K562 (cell line): Measurements from ENCODE around the gene ATXN2L. TPM values are rescaled to one million over a fixed set of nuclear protein-coding genes. Genes with fewer than 3 reads are reported as not detected.

ENCODE experiments used
- ATAC-seq: fragments of 200-7000 bp; cut with Tn5 transposase; 3 replicates; pipeline ENCODE4 v1.9.1; 2020; ENCODE audit warnings: moderate library complexity
- BruUV-seq: library from RNA; stranded (reverse); fragments of 400-500 nt; replicated peaks from 2 replicates; lab custom pipeline; 2021; lab: Mats Ljungman, UMichigan
- CTCF ChIA-PET: fragments of 300-600 bp; formaldehyde crosslinking; extraction: SDS; loops from one replicate; lab custom pipeline; 2021; ENCODE audit warnings: low intra/inter-chr PET ratio; lab: Yijun Ruan, JAX
- POLR2A ChIA-PET: fragments of 300-600, 350-650 bp; sonication (Branson Sonifier 250); formaldehyde crosslinking; extraction: SDS; loops from one replicate; lab custom pipeline; 2021; ENCODE audit warnings: antibody characterized with exemption, inconsistent platforms; lab: Yijun Ruan, JAX
- DNase-seq, 4 experiments: peaks; one replicate each; pipeline versions ENCODE4 v3.0.0 to v3.0.0-alpha.2; 2011 to 2018; ENCODE audit warnings: low spot score in 3 of 4, mixed read lengths in 3 of 4; ENCODE audit errors: extremely low read depth in 1 of 4
- FAIRE-seq: peaks from 2 replicates; lab custom pipeline; 2011; peaks lifted over from hg19 to GRCh38; lab: Jason Lieb, UNC
- H2AFZ ChIP-seq: 2 replicates; pipeline ENCODE4 v1.6.0; 2011; ENCODE audit warnings: low read depth, low read length, control low read depth, inconsistent platforms
- H3K27ac ChIP-seq: fragments of 200-600 bp; 3 replicates; pipeline ENCODE4 v1.8.0; 2011; ENCODE audit warnings: low read depth, mild to moderate bottlenecking, control low read depth, inconsistent platforms, low read length, moderate library complexity, mixed read lengths; ENCODE audit errors: extremely low read depth
- H3K27me3 ChIP-seq, 2 experiments: fragments of 300-600 bp in 1 of 2; 2 replicates in 1 of 2; 3 replicates in 1 of 2; pipeline versions ENCODE4 v1.6.0 to v1.8.0; 2011; ENCODE audit warnings: inconsistent platforms in 2 of 2, low read length in 2 of 2, mild to moderate bottlenecking in 1 of 2, mixed read lengths in 1 of 2, moderate library complexity in 1 of 2; ENCODE audit not compliant: control insufficient read depth in 2 of 2, insufficient read depth in 2 of 2
- H3K36me3 ChIP-seq: fragments of 300-600 bp; 3 replicates; pipeline ENCODE4 v1.8.0; 2011; ENCODE audit warnings: mild to moderate bottlenecking, low read length, inconsistent platforms; ENCODE audit not compliant: control insufficient read depth, insufficient read depth
- H3K4me1 ChIP-seq, 2 experiments: fragments of 200-600 bp in 1 of 2; replicated peaks in 1 of 2; 2 replicates in 1 of 2; 3 replicates in 1 of 2; pipeline versions ENCODE4 v1.5.1 to v1.8.0; 2011; ENCODE audit warnings: inconsistent platforms in 2 of 2, low read length in 2 of 2, mild to moderate bottlenecking in 1 of 2, mixed read lengths in 1 of 2, moderate library complexity in 1 of 2; ENCODE audit not compliant: control insufficient read depth in 2 of 2, insufficient read depth in 2 of 2
- H3K4me2 ChIP-seq: 2 replicates; pipeline ENCODE4 v1.6.1; 2011; ENCODE audit warnings: low read length, control low read depth, inconsistent platforms, mixed read lengths; ENCODE audit not compliant: insufficient read depth
- H3K4me3 ChIP-seq: fragments of 200-600 bp; sonication (generic), shearing (Covaris generic); 2 replicates; pipeline ENCODE4 v1.5.1; 2016; ENCODE audit warnings: control low read depth, inconsistent platforms
- H3K79me2 ChIP-seq: fragments of 200-600 bp; 3 replicates; pipeline ENCODE4 v1.8.0; 2011; ENCODE audit warnings: low read length, inconsistent platforms; ENCODE audit not compliant: control insufficient read depth, insufficient read depth
- H3K9ac ChIP-seq, 2 experiments: 2 replicates each; pipeline versions ENCODE4 v1.6.0 to v1.6.1; 2011; ENCODE audit warnings: low read depth in 2 of 2, low read length in 2 of 2, control low read depth in 1 of 2, inconsistent platforms in 1 of 2, mild to moderate bottlenecking in 1 of 2, mixed read lengths in 1 of 2; ENCODE audit not compliant: insufficient read depth in 1 of 2
- H3K9me1 ChIP-seq: one replicate; pipeline ENCODE4 v1.6.0; 2011; ENCODE audit warnings: inconsistent platforms, mild to moderate bottlenecking, low read length, moderate library complexity; ENCODE audit not compliant: control insufficient read depth, insufficient read depth
- H3K9me3 ChIP-seq: replicated peaks from 2 replicates; pipeline ENCODE4 v1.5.1; 2011; ENCODE audit warnings: low read depth, low read length, inconsistent platforms; ENCODE audit not compliant: control insufficient read depth, insufficient read depth
- H4K20me1 ChIP-seq: replicated peaks from 2 replicates; pipeline ENCODE4 v1.6.1; 2011; ENCODE audit warnings: low read length, inconsistent platforms, mixed read lengths; ENCODE audit not compliant: control insufficient read depth, insufficient read depth
- C11orf30 ChIP-seq: fragments of 450-650 bp; IDR thresholded peaks from 2 replicates; pipeline ENCODE4 v1.6.1; 2016; ENCODE audit warnings: low read depth, mild to moderate bottlenecking
- CCAR2 ChIP-seq: fragments of 200-400 bp; formaldehyde crosslinking; IDR thresholded peaks from 2 replicates; pipeline ENCODE4 v1.6.1; 2017; ENCODE audit warnings: mild to moderate bottlenecking, low read depth, low read length
- CREBBP ChIP-seq: IDR thresholded peaks from one replicate; pipeline ENCODE4 v1.6.1; 2012; ENCODE audit warnings: low read depth, mild to moderate bottlenecking, control low read depth, inconsistent platforms, low read length
- ELF4 ChIP-seq: fragments of 450-650 bp; formaldehyde crosslinking; IDR thresholded peaks from 2 replicates; pipeline ENCODE4 v1.4.0; 2022; ENCODE audit warnings: missing genetic modification characterization
- GABPB2 ChIP-seq: fragments of 250-450 bp; sonication (Bioruptor Pico); conservative IDR thresholded peaks from 2 replicates; pipeline ENCODE4 v1.5.1; 2021; ENCODE audit warnings: mild to moderate bottlenecking
- GATAD2B ChIP-seq: fragments of 450-650 bp; IDR thresholded peaks from 2 replicates; pipeline ENCODE4 v1.6.1; 2017; ENCODE audit warnings: mild to moderate bottlenecking, borderline replicate concordance
- ILF3 ChIP-seq: fragments of 450-650 bp; IDR thresholded peaks from 2 replicates; pipeline ENCODE4 v1.6.1; 2018; ENCODE audit warnings: antibody characterized with exemption, mild to moderate bottlenecking, moderate library complexity, borderline replicate concordance
- LARP7 ChIP-seq: fragments of 450-650 bp; IDR thresholded peaks from 2 replicates; pipeline ENCODE4 v1.6.1; 2016
- LEF1 ChIP-seq: fragments of 450-650 bp; IDR thresholded peaks from 2 replicates; pipeline ENCODE4 v1.6.1; 2016; ENCODE audit warnings: mild to moderate bottlenecking
- NCOR1 ChIP-seq: fragments of 450-650 bp; IDR thresholded peaks from 2 replicates; pipeline ENCODE4 v1.6.1; 2016; ENCODE audit warnings: mild to moderate bottlenecking, moderate library complexity
- NFE2 ChIP-seq: IDR thresholded peaks from 2 replicates; pipeline ENCODE4 v1.6.1; 2014; ENCODE audit warnings: antibody characterized with exemption, low read depth
- RBFOX2 ChIP-seq: fragments of 200-400 bp; formaldehyde crosslinking; IDR thresholded peaks from 2 replicates; pipeline ENCODE4 v1.6.1; 2017; ENCODE audit warnings: low read depth, mild to moderate bottlenecking, low read length, moderate library complexity
- SAFB ChIP-seq: fragments of 200-400 bp; formaldehyde crosslinking; IDR thresholded peaks from 2 replicates; pipeline ENCODE4 v1.6.1; 2017; ENCODE audit warnings: low read depth, low read length, borderline replicate concordance
- SMAD1 ChIP-seq: fragments of 150-350 bp; IDR thresholded peaks from 2 replicates; pipeline ENCODE4 v1.6.1; 2014; ENCODE audit warnings: low read length, low read depth; ENCODE audit not compliant: partially characterized antibody
- SMC3 ChIP-seq: conservative IDR thresholded peaks from 2 replicates; pipeline ENCODE4 v1.6.1; 2011; ENCODE audit warnings: low read depth, low read length, improper control_type of control experiment; ENCODE audit not compliant: insufficient read depth
- SPI1 ChIP-seq: IDR thresholded peaks from 2 replicates; pipeline ENCODE4 v1.6.1; 2011; ENCODE audit warnings: low read depth, low read length, control low read depth, borderline replicate concordance
- ZNF3 ChIP-seq: fragments of 250-450 bp; sonication (Bioruptor Pico); IDR thresholded peaks from 2 replicates; pipeline ENCODE4 v1.5.0; 2021; ENCODE audit warnings: mild to moderate bottlenecking, moderate library complexity
- WGBS: fragments of 100-300 bp; shearing (Covaris generic); methylation state at CpG from one replicate; pipeline ENCODE4 v1.1.6; 2016; ENCODE audit warnings: low coverage, mixed read lengths; ENCODE audit not compliant: insufficient coverage; ENCODE audit errors: missing lambda C conversion rate; 5-methylcytosine and 5-hydroxymethylcytosine counted together
- in situ Hi-C: fragments of 300-500 bp; cut with MboI; formaldehyde crosslinking; loops from 4 replicates; pipeline ENCODE4 v1.15.0; 2018; ENCODE audit warnings: inconsistent platforms, mixed read lengths
- intact Hi-C: fragments of 100-400 bp; cut with micrococcal nuclease; formaldehyde crosslinking; loops from 2 replicates; pipeline ENCODE4 v1.14.2; 2022
- polyA plus RNA-seq, 8 experiments: library from polyadenylated mRNA; depleted of rRNA in 4 of 8; stranded (reverse) in 5 of 8; unstranded in 3 of 8; fragments of >200 nt; fragmentation: Nextera tagmentation in 2 of 8; fragmentation: Illumina TruSeq in 1 of 8; extraction: Ambion mirVana in 2 of 8; extraction: Trizol in 1 of 8; gene quantifications; 2 replicates each; pipeline versions ENCODE4 v1.2.1 to v1.2.3, GENCODE V29; 2011 to 2014; ENCODE audit warnings: inconsistent platforms in 1 of 8, missing spikeins in 1 of 8
- total RNA-seq, 7 experiments: library from RNA; depleted of rRNA in 6 of 7; stranded (reverse); fragments of >200 nt in 6 of 7; fragmentation: Illumina TruSeq in 2 of 7; extraction: Trizol in 2 of 7; gene quantifications; 2 replicates each; pipeline versions ENCODE4 v1.2.1 to v1.2.3, GENCODE V29; 2011 to 2021; ENCODE audit warnings: low replicate concordance in 1 of 7

ATXN2L gene
- total and polyA plus RNA-seq, 9 of the 15 experiments (the other 6 are each of a cell fraction or from before 2014, with no cell fraction given), result 3.8 to 280 (median 37.2) TPM

GRCh38 chr16:28839899-28840298, 17.1 kb downstream of the ATXN2L start:
- POLR2A ChIA-PET, result interaction anchor here (0.7 to 5.9 kb wide), 6 partner anchors 8 to 105 kb away, joined by 3 to 72 read pairs (median 4); no protein-coding TSS in a partner anchor
- Histone ChIP-seq H4K20me1 (peaks cover 3% of the 10 kb centered on the region; the same call in 1 of the 2 replicates), H3K4me1 (peaks cover under 1 to 24% of the 10 kb centered on the region in 2 experiments; a peak in 3 of 5 replicates), H3K36me3 (peaks cover 71% of the 10 kb centered on the region), H3K4me3 (no peak overlapping the region), H3K4me2 (no peak overlapping the region), H3K27me3 (no peaks in the 10 kb centered on the region), H3K9me1 (no peaks in the 10 kb centered on the region), H2AFZ (no peak overlapping the region), H3K9ac (no peak overlapping the region), H3K79me2 (peaks cover 10% of the 10 kb centered on the region), H3K27ac (peak overlapping the region; percentile 8; the same call in 1 of the 3 replicates), H3K9me3 (no peaks in the 10 kb centered on the region)
- in situ Hi-C loops, result no loop called here
- CTCF ChIA-PET, result no interaction called here
- intact Hi-C loops, result no loop called here
- FAIRE-seq (peak; percentile 80), DNase-seq (peak in 1 of 4 experiments; percentile 24), ATAC-seq (peak; percentile 1; the same call in 2 of the 3 replicates)
- no peak for TF ChIP-seq SMAD1
- TF ChIP-seq SPI1, result 0 out of 2 replicates have a peak, but pooled peaks have one; percentile 46
- TF ChIP-seq SMC3, result no peak
- no peak for TF ChIP-seq LARP7
- TF ChIP-seq CCAR2, result no peak
- TF ChIP-seq SAFB, result no peak
- TF ChIP-seq GATAD2B, result no peak
- no peak for TF ChIP-seq ZNF3
- no peak for TF ChIP-seq ILF3
- TF ChIP-seq LEF1, result no peak
- TF ChIP-seq NFE2, result peak; percentile 65
- 0 out of 2 replicates have a peak, but pooled peaks have one; percentile 22 for TF ChIP-seq C11orf30
- no peak for TF ChIP-seq NCOR1
- no peak for TF ChIP-seq ELF4
- no peak for TF ChIP-seq GABPB2 (CRISPR knock-in tag)
- TF ChIP-seq RBFOX2, result peak; percentile 4; the same call in 1 of the 2 replicates
- no peak for TF ChIP-seq CREBBP
- 33% methylated on average over 1 of the region's 1 CpG for WGBS
- no TSS peak for BruUV-seq
